Stimulated activated CD4-positive, alpha-beta T cell treated with anti-CD3 and anti-CD28 coated beads, TNF-alpha, amount 100 ng/mL, for 48 hours (primary cell): Measurements from ENCODE around the gene ERC1.
"Not testable (repeated sequence)": the region's sequence is repeated elsewhere in the genome, so short reads cannot be mapped to it uniquely, and the experiment has no call there.

ENCODE experiments used
- DNase-seq, 3 donors: peaks; one replicate each; pipeline ENCODE4 v3.0.0-alpha.2; 2020; ENCODE audit warnings: low read depth in 3 of 3

ERC1 gene

GRCh38 chr12:1318327-1319031 lies 327.5 kb downstream of the ERC1 start:
- DNase-seq: no peak

GRCh38 chr12:1319212-1319611 lies 328.2 kb downstream of the ERC1 start:
- DNase-seq: no peak

- DNase-seq: no peak
These were observed 329.0 kb downstream of the ERC1 start for GRCh38 chr12:1320021-1320420.

- DNase-seq: no peak
These were observed 331.8 kb downstream of the ERC1 start for GRCh38 chr12:1322821-1323220.

- no peak for DNase-seq
These were observed 333.1 kb downstream of the ERC1 start for GRCh38 chr12:1324099-1324498.

- no peak for DNase-seq
These were observed 333.9 kb downstream of the ERC1 start for GRCh38 chr12:1324910-1325309.

GRCh38 chr12:1325666-1326065 lies 334.6 kb downstream of the ERC1 start:
- DNase-seq: no peak

- DNase-seq: no peak
These were observed 335.2 kb downstream of the ERC1 start for GRCh38 chr12:1326258-1326657.

GRCh38 chr12:1328391-1328790 lies 337.4 kb downstream of the ERC1 start:
- DNase-seq: no peak

GRCh38 chr12:1329784-1330476 lies 338.9 kb downstream of the ERC1 start:
- DNase-seq: no peak

- DNase-seq: no peak
These were observed 339.4 kb downstream of the ERC1 start for GRCh38 chr12:1330477-1330827.

GRCh38 chr12:1332327-1332726 lies 341.3 kb downstream of the ERC1 start:
- DNase-seq: no peak

GRCh38 chr12:1338483-1339177 lies 347.6 kb downstream of the ERC1 start:
- DNase-seq: no peak

GRCh38 chr12:1339178-1339541 lies 348.1 kb downstream of the ERC1 start:
- DNase-seq: not testable (repeated sequence)

GRCh38 chr12:1339618-1340319 lies 348.7 kb downstream of the ERC1 start:
- DNase-seq: no peak

- not testable (repeated sequence) for DNase-seq
These were observed 350.2 kb downstream of the ERC1 start for GRCh38 chr12:1341270-1341669.

GRCh38 chr12:1343422-1343821 lies 352.4 kb downstream of the ERC1 start:
- DNase-seq: no peak

- no peak for DNase-seq
These were observed 353.2 kb downstream of the ERC1 start for GRCh38 chr12:1344245-1344644.

- DNase-seq: no peak
These were observed 355.1 kb downstream of the ERC1 start for GRCh38 chr12:1346126-1346525.

GRCh38 chr12:1347294-1347693 lies 356.3 kb downstream of the ERC1 start:
- DNase-seq: no peak

- DNase-seq: no peak
These were observed 357.6 kb downstream of the ERC1 start for GRCh38 chr12:1348606-1349005.
